ENCODE measurements around the gene CRCP.

CRCP gene

DNA sequence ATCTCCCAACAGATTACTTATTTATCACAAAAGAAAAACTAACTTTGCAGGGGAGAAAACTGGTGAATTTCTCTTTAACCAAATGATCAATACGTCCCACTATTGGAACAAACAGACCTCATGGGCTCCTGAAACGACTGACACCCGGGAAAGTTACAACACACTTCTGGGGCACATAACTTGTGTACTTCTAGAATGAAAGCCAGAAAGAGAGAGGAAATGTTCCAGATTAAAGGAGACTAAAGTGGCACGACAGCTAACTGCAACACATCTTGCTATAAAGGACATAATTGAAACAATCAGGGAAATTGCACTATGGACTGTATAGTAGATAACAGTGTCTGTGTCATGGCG is 75.8 kb downstream of the CRCP start:
- no peak for DNase-seq

DNA sequence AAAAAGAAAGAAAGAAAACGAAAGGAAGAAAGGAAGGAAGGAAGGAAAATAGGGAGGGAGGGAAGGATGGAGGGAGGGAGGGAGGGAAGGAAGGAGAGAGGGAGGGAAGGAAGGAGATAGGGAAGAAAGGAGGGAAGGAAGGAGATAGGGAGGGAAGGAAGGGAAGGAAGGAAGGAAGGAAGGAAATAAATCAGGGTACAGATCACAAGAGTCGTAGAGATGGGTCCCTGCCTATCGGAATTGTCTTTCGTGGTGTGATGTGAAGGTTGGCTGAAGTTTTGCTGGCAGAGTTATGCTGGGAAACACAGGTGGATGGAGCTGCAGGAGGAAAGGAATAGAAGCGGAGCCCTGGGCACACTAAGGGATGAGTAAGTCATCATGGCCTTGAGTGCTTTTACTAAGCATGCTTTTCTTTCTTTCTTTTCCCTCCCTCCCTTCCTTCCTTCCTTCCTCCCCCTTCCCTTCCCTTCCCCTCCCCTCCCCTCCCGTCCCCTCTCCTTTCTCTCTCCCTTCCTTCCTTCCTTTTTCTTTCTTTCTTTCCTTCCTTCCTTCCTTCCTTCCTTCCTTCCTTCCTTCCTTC is 78.6 kb downstream of the CRCP start:
- no peak for DNase-seq

DNA sequence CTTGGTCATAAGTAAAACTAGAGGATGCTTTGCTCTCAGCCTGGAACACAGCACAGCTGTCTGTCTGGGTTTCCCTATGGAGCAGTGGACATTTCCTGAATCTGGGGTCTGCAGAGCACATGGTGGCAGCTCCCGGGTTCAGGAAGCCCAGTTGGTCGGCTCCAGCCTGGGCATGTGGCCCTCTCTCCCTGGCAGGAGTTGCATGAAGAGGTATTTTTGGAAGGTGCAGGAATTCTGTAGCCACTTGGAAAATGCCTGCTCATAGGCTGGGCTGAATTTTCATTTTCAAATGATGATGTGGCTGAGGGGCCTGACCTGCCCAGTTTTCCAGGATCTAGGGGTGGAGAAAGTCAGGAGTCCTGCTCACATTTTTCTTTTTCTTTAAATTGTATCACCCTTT is 83.8 kb downstream of the CRCP start:
- DNase-seq: no peak

DNA sequence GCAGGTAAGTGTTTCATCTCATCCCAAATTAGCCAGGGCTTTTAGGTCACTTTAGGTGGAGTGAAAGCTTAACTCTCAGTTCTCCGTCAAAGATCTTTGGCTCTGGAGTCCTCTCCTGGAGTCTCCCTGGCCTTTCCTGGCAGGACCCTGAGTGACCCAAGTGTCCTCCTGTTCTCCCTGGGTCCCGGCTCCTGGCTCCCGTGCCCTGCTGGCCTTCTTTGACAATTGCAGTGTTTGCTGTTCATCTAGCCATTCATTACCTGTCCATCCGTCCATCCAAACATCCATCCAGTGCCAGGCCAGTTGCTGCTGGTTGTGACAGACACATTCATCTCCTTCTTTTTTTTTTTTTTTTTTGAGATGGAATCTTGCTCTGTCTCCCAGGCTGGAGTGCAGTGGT is 84.3 kb downstream of the CRCP start:
- DNase-seq: no peak

- no peak for DNase-seq
These were observed 87.8 kb downstream of the CRCP start for GRCh38 chr7:66202441-66202840.
